HG03108 (cell line): ENCODE results near the gene MSMO1.
"Not testable (repeated sequence)": the region's sequence is repeated elsewhere in the genome, so short reads cannot be mapped to it uniquely, and the experiment has no call there.

Source experiments
- ATAC-seq: cut with Tn5 transposase; IDR thresholded peaks from one replicate; pipeline ENCODE4 v1.9.1; 2021; ENCODE audit warnings: moderate library complexity; ENCODE audit not compliant: unreplicated experiment

Gene MSMO1

GRCh38 chr4:165327211-165328100 lies at the start of gene MSMO1:
TSS of gene MSMO1 (plus strand) at chr4:165327669. CDS start at chr4:165333371, 5,702 bp downstream.
- peak; percentile 98 for ATAC-seq

- ATAC-seq, result not testable (repeated sequence)
Measured at GRCh38 chr4:165279531-165279930, 47.9 kb upstream of the MSMO1 start.

GRCh38 chr4:165284697-165285096 lies 42.8 kb upstream of the MSMO1 start:
- ATAC-seq, result not testable (repeated sequence)

GRCh38 chr4:165286619-165287340 lies 40.7 kb upstream of the MSMO1 start:
- peak; percentile 71 for ATAC-seq

- peak; percentile 51 for ATAC-seq
Measured at GRCh38 chr4:165288226-165288625, 39.2 kb upstream of the MSMO1 start.

- ATAC-seq, result peak; percentile 2
Measured at GRCh38 chr4:165288639-165289422, 38.6 kb upstream of the MSMO1 start.

GRCh38 chr4:165289423-165289785 lies 38.1 kb upstream of the MSMO1 start:
- no peak for ATAC-seq

- no peak for ATAC-seq
Measured at GRCh38 chr4:165293061-165293460, 34.4 kb upstream of the MSMO1 start.

GRCh38 chr4:165293927-165294649 lies 33.4 kb upstream of the MSMO1 start:
- ATAC-seq, result no peak

GRCh38 chr4:165294907-165295306 lies 32.6 kb upstream of the MSMO1 start:
- ATAC-seq, result peak; percentile 93

- ATAC-seq, result no peak
Measured at GRCh38 chr4:165297626-165298025, 29.8 kb upstream of the MSMO1 start.

GRCh38 chr4:165299399-165300060 lies 27.9 kb upstream of the MSMO1 start:
- no peak for ATAC-seq

GRCh38 chr4:165301833-165302232 lies 25.6 kb upstream of the MSMO1 start:
- peak; percentile 76 for ATAC-seq

GRCh38 chr4:165302658-165303057 lies 24.8 kb upstream of the MSMO1 start:
- no peak for ATAC-seq

- no peak for ATAC-seq
Measured at GRCh38 chr4:165308166-165308565, 19.3 kb upstream of the MSMO1 start.

GRCh38 chr4:165308606-165309005 lies 18.9 kb upstream of the MSMO1 start:
- ATAC-seq, result no peak

GRCh38 chr4:165309456-165309855 lies 18.0 kb upstream of the MSMO1 start:
- no peak for ATAC-seq

GRCh38 chr4:165312506-165312905 lies 15.0 kb upstream of the MSMO1 start:
- ATAC-seq, result no peak

GRCh38 chr4:165319030-165319429 lies 8.4 kb upstream of the MSMO1 start:
- ATAC-seq, result no peak

GRCh38 chr4:165319509-165319908 lies 8.0 kb upstream of the MSMO1 start:
- ATAC-seq, result no peak
